ENCODE data around the gene CCR2. TPM values are rescaled to one million over a fixed set of nuclear protein-coding genes. Genes with fewer than 3 reads are reported as not detected.
"Not testable (repeated sequence)": the region's sequence is repeated elsewhere in the genome, so short reads cannot be mapped to it uniquely, and the experiment has no call there.

The CCR2 gene
- total and polyA plus RNA-seq, 10 donors = 2.0 to 54.4 (median 19.9) TPM

DNA sequence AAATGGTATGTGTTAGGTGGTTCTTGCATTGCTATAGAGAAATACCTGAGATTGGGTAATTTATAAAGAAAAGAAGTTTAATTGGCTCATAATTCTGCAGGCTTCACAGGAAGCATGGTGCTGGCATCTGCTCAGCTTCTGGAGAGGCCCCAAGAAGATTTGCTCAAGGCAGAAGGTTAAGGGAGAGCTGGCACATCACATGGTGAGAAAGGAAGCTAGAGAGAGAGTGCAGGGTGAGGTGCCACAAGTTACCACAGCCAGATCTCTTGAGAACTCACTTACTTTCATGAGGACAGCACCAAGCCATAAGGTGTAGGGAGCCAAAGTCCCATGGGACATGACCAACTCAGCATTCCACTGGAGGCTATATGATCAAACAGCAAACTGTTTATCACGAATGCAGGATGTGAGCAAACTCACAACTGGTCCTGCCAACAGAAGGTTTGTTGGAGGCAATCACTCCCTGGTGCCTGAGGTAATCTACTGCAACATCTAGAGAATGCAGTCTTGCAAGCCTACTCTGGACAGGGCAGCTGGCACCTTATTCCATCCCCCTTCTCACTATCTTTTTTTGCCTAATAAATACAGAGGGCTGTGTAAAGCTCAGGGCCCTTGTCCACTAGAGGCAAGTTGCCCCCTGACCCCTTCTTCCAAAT, 28.1 kb upstream of the CCR2 start:
- H3K9me3 ChIP-seq = peaks cover 0 to 18% (median 11%) of the 10 kb centered on the region in 8 donors
- H3K27ac ChIP-seq = no peak overlapping the region

DNA sequence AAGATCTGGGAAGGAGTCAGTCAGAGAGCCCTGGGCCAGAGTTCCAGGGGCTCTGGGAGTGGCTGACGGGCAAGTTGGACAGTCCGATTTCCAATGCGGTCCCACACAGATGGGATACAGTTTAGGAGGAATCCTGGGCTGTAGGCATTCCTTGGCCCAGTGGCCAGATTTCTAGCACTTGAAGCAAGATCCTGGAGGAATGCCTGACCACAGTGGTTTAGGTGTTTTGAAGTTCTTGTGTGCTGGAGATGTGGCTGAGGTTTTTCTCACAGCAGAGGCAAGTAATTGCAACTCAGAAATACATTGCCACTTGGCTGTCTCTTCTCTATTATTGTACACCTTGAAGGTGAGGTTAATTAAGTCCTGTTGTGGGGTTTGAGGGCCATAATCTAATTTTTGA, 23.2 kb upstream of the CCR2 start:
- DNase-seq; H3K36me3 ChIP-seq; H3K27ac ChIP-seq; H3K27me3 ChIP-seq (replicated peaks in 1 of 7); H3K4me3 ChIP-seq; intact Hi-C loops (cut with DNase I; ENCODE audit: low total_unique reads); H3K4me1 ChIP-seq: not testable (repeated sequence)
- WGBS, 5 donors = 90 to 100% (median 96%) methylated on average over 3 of the region's 3 CpGs
- peaks cover 0 to 18% (median 11%) of the 10 kb centered on the region in 8 donors for H3K9me3 ChIP-seq

More for the DNA sequence above, 28.1 kb upstream of the CCR2 start:
- no peak for DNase-seq
- WGBS, 5 donors = 73 to 100% (median 88%) methylated on average over 1 of the region's 1 CpG
- Histone ChIP-seq H3K27me3 (replicated peaks in 1 of 7) (no peaks in the 10 kb centered on the region), H3K4me1 (peaks cover 5 to 22% (median 11%) of the 10 kb centered on the region in 6 donors), H3K4me3 (no peak overlapping the region), H3K36me3 (no peaks in the 10 kb centered on the region)
- TF ChIP-seq CTCF (IDR thresholded peaks at IDR 0.05 in 8 of 11, conservative IDR thresholded peaks at IDR 0.05 in 3 of 11) = no peak
- TF ChIP-seq POLR2AphosphoS5 (IDR thresholded peaks at IDR 0.05) = no peak
- no peak for TF ChIP-seq POLR2A (IDR thresholded peaks at IDR 0.05)
- intact Hi-C loops (cut with DNase I; ENCODE audit: low total_unique reads) = no loop called here

DNA sequence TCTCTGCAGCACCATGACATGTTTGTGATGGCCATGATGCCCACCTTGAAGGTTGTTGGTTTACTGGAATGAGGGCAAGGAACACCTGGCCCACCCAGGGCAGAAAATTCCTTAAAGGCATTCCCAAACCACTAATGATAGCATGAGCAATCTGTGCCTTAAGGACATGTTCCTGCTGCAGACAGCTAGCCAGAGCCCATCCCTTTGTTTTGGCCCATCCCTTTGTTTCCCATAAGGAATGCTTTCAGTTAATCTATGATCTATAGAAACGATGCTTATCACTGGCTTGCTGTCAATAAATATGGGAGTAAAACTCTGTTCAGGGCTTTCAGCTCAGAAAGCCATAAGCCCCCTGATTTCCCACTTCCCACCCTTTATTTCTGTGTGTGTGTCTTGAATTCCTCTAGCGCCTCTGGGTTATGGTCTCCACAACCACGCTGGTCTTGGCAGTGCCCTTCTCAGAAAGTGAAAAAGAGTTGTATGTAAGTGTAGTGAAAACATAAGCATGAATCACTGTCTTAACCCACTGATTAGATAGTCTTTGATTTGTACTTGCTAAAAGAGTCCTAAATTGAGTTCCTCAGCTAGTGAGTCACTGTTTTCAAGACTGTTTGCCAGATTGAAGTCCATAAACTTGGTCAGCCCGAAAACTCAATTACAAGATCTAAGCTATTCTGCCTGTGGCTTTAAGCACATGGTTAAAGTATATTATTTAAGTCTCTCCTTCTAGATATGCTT, 19.0 kb upstream of the CCR2 start:
- H3K4me1 ChIP-seq = peaks cover 0 to 9% (median 2%) of the 10 kb centered on the region in 6 donors
- H3K27me3 ChIP-seq (replicated peaks in 1 of 7) = no peaks in the 10 kb centered on the region
- no peak overlapping the region for H3K27ac ChIP-seq
- H3K4me3 ChIP-seq = no peak overlapping the region
- 61 to 80% (median 65%) methylated on average over 4 of the region's 4 CpGs for WGBS, 5 donors
- intact Hi-C loops (cut with DNase I; ENCODE audit: low total_unique reads) = no loop called here
- DNase-seq = no peak
- TF ChIP-seq CTCF (IDR thresholded peaks at IDR 0.05 in 8 of 11, conservative IDR thresholded peaks at IDR 0.05 in 3 of 11) (no peak), POLR2A (IDR thresholded peaks at IDR 0.05) (no peak), POLR2AphosphoS5 (IDR thresholded peaks at IDR 0.05) (no peak)
- peaks cover 3 to 27% (median 21%) of the 10 kb centered on the region in 8 donors for H3K9me3 ChIP-seq
- no peaks in the 10 kb centered on the region for H3K36me3 ChIP-seq

DNA sequence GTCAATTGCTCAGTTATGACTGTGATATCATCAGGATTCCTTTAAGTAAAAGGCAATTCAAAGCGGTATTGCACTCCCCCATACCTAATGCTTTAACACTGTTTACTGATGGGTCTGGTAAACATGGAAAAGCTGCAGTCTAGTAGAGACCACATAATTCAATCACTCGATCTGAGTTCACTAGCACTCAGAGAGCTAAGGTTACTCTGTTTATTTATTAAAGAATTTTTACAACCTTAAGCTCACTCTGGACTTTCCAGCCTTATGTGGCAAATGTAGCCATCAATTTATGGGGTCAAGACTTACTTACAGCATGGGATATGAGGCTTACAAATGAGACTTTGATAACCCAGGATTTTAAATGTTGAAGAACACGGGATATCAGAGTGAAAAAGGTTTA, 18.4 kb upstream of the CCR2 start:
- 78 to 90% (median 88%) methylated on average over 3 of the region's 3 CpGs for WGBS, 5 donors
- intact Hi-C loops (cut with DNase I; ENCODE audit: low total_unique reads) = no loop called here
- DNase-seq = no peak
- no peak overlapping the region for H3K4me3 ChIP-seq
- TF ChIP-seq POLR2AphosphoS5 (IDR thresholded peaks at IDR 0.05) = no peak
- no peak for TF ChIP-seq POLR2A (IDR thresholded peaks at IDR 0.05)
- no peak for TF ChIP-seq CTCF (IDR thresholded peaks at IDR 0.05 in 8 of 11, conservative IDR thresholded peaks at IDR 0.05 in 3 of 11)
- peaks cover 0 to 9% (median 2%) of the 10 kb centered on the region in 6 donors for H3K4me1 ChIP-seq
- no peak overlapping the region for H3K27ac ChIP-seq
- H3K27me3 ChIP-seq (replicated peaks in 1 of 7) = no peaks in the 10 kb centered on the region
- H3K36me3 ChIP-seq = no peaks in the 10 kb centered on the region
- H3K9me3 ChIP-seq = peaks cover 3 to 32% (median 26%) of the 10 kb centered on the region in 8 donors
